Measurements from ENCODE around the gene MMP15. TPM values are rescaled to one million over a fixed set of nuclear protein-coding genes. Genes with fewer than 3 reads are reported as not detected.

MMP15 gene
- total and polyA plus RNA-seq, 7 experiments from 2014 or later, result 0.06 to 0.85 (median 0.47) TPM; not detected in 1

- Histone ChIP-seq H3K4me3 (ENCODE audit: low read length) (no peak overlapping the region), H3K36me3 (ENCODE audit: control insufficient read depth in 2 of 3, insufficient read depth in 3 of 3, low read length in 3 of 3) (no peaks in the 10 kb centered on the region), H3K27ac (ENCODE audit: low read depth, low read length) (no peak overlapping the region), H3K27me3 (ENCODE audit: control insufficient read depth in 2 of 2, insufficient read depth in 2 of 2, low read length in 2 of 2) (no peaks in the 10 kb centered on the region), H3K9me3 (ENCODE audit: control insufficient read depth in 2 of 3, low read length in 3 of 3) (no peaks in the 10 kb centered on the region), H3K4me1 (ENCODE audit: control insufficient read depth in 2 of 2, insufficient read depth in 2 of 2, low read length in 2 of 2) (peaks cover 6% of the 10 kb centered on the region in 2 donors)
- Mint-ChIP-seq H3K4me1 (peaks cover 2 to 21% (median 8%) of the 10 kb centered on the region in 7 donors), H3K4me3 (no peak overlapping the region), H3K27me3 (peaks cover 0 to 18% (median 0%) of the 10 kb centered on the region in 5 donors), H3K9me3 (no peaks in the 10 kb centered on the region), H3K36me3 (no peaks in the 10 kb centered on the region), H3K27ac (no peak overlapping the region)
- no peak for ATAC-seq
- ChIA-PET POLR2A (no interaction called here), CTCF (no interaction called here)
- no peak for DNase-seq
- intact Hi-C loops (cut with micrococcal nuclease), result no loop called here
Measured at GRCh38 chr16:57982385-57982784, 43.2 kb upstream of the MMP15 start.

- Histone ChIP-seq H3K4me1 (ENCODE audit: control insufficient read depth in 2 of 2, insufficient read depth in 2 of 2, low read length in 2 of 2) (peaks cover 6% of the 10 kb centered on the region in 2 donors), H3K36me3 (ENCODE audit: control insufficient read depth in 2 of 3, insufficient read depth in 3 of 3, low read length in 3 of 3) (no peaks in the 10 kb centered on the region), H3K9me3 (ENCODE audit: control insufficient read depth in 2 of 3, low read length in 3 of 3) (no peaks in the 10 kb centered on the region), H3K27me3 (ENCODE audit: control insufficient read depth in 2 of 2, insufficient read depth in 2 of 2, low read length in 2 of 2) (no peaks in the 10 kb centered on the region), H3K27ac (ENCODE audit: low read depth, low read length) (peak overlapping the region; percentile 64), H3K4me3 (ENCODE audit: low read length) (peak overlapping the region; percentile 63)
- DNase-seq (peak; percentile 75 to 93 (median 90)), ATAC-seq (peak; percentile 99)
- intact Hi-C loops (cut with micrococcal nuclease), result loop anchor here (1.0 to 5.0 kb wide), 9 partner anchors 16 to 1052 kb away; partner anchors contain the start of genes KATNB1 (in 2 of the 2), CFAP20 (in 1 of the 2), HERPUD1 (in 1 of the 2) and MMP15 (in 1 of the 2)
- Mint-ChIP-seq H3K27ac (peak overlapping the region; percentile 37 to 93 (median 72)), H3K36me3 (no peaks in the 10 kb centered on the region), H3K27me3 (peaks cover 0 to 21% (median 0%) of the 10 kb centered on the region in 5 donors), H3K4me3 (peak overlapping the region; percentile 84 to 94 (median 91)), H3K9me3 (no peaks in the 10 kb centered on the region), H3K4me1 (peaks cover 2 to 21% (median 8%) of the 10 kb centered on the region in 7 donors)
- ChIA-PET POLR2A (interaction anchor here (0.7 to 3.3 kb wide), 2 partner anchors 16 to 715 kb away, joined by 3 to 15 read pairs; partner anchors contain the start of genes USB1 and ZNF319), CTCF (interaction anchor here (0.7 kb wide), 1 partner anchor 567 kb away, joined by 3 read pairs; no protein-coding TSS in a partner anchor)
Measured at GRCh38 chr16:57984443-57985203, 40.9 kb upstream of the MMP15 start.

DNA sequence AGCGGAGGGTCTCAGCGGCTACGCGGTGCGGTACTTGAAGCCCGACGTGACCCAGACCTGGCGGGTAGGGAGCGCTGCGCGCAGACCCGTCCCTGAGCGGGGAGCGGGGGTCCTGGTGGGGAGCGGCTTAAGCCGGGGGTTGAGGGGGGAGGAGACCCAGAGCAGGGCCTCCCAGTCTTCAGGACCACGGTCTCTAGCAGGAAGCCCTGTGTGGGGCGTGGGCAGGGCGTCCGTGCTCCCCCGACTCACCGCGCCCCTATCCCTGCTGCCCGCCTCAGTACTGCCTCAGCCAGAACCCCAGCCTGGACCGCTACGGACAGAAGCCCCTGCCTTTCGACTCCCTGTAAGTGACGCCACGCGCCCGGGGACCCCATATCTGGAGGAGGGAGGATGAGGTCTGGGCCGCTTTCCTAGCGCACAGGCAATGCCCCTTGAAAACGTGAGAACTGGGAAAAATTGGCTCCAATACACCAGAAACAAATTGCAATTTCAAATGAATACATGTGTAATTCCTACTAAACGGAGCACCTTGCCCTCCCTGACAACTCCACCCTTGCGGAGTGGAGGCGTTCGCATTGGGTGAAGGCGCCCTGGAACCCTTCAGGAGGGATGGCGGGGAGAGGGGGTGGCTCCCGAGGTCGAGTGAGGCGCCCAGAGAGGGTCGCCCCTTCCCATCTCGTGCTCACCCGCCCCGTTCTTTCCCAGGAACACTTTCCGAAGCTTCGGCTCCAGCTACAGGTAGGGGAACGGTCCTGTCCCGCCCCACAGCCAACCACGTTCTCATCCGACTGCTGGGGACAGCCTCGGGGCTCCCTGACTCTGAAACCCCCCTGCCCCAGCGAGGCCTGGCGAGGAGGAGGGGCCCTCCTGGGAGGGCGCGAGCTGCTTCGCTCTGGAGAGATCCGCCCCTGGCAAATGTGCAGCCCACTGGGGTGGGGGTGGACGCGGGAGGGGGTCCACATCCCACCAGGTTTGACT, 40.1 kb upstream of the MMP15 start:
- intact Hi-C loops (cut with micrococcal nuclease), result loop anchor here (1.0 to 5.0 kb wide), 9 partner anchors 15 to 1053 kb away; partner anchors contain the start of genes KATNB1 (in 2 of the 2), CFAP20 (in 1 of the 2), HERPUD1 (in 1 of the 2) and MMP15 (in 1 of the 2)
- DNase-seq (no peak), ATAC-seq (peak; percentile 58)
- peak overlapping the region; percentile 64 for H3K27ac ChIP-seq (ENCODE audit: low read depth, low read length)
- CTCF ChIA-PET, result no interaction called here
- peaks cover 0 to 21% (median 0%) of the 10 kb centered on the region in 5 donors for H3K27me3 Mint-ChIP-seq
- no peaks in the 10 kb centered on the region for H3K36me3 Mint-ChIP-seq
- H3K27me3 ChIP-seq (ENCODE audit: control insufficient read depth in 2 of 2, insufficient read depth in 2 of 2, low read length in 2 of 2), result no peaks in the 10 kb centered on the region
- H3K4me3 Mint-ChIP-seq, result peak overlapping the region; percentile 84 to 94 (median 91)
- peaks cover 2 to 21% (median 9%) of the 10 kb centered on the region in 7 donors for H3K4me1 Mint-ChIP-seq
- POLR2A ChIA-PET, result interaction anchor here (0.7 to 3.3 kb wide), 2 partner anchors 15 to 714 kb away, joined by 3 to 15 read pairs; partner anchors contain the start of genes USB1 and ZNF319
- peak overlapping the region; percentile 63 for H3K4me3 ChIP-seq (ENCODE audit: low read length)
- H3K9me3 ChIP-seq (ENCODE audit: control insufficient read depth in 2 of 3, low read length in 3 of 3), result no peaks in the 10 kb centered on the region
- H3K9me3 Mint-ChIP-seq, result no peaks in the 10 kb centered on the region
- H3K36me3 ChIP-seq (ENCODE audit: control insufficient read depth in 2 of 3, insufficient read depth in 3 of 3, low read length in 3 of 3), result no peaks in the 10 kb centered on the region
- H3K4me1 ChIP-seq (ENCODE audit: control insufficient read depth in 2 of 2, insufficient read depth in 2 of 2, low read length in 2 of 2), result peaks cover 6% of the 10 kb centered on the region in 2 donors
- peak overlapping the region; percentile 37 to 93 (median 72) for H3K27ac Mint-ChIP-seq

GRCh38 chr16:57986196-57986595, 39.4 kb upstream of the MMP15 start:
- CTCF ChIA-PET, result no interaction called here
- Histone ChIP-seq H3K9me3 (ENCODE audit: control insufficient read depth in 2 of 3, low read length in 3 of 3) (no peaks in the 10 kb centered on the region), H3K27me3 (ENCODE audit: control insufficient read depth in 2 of 2, insufficient read depth in 2 of 2, low read length in 2 of 2) (no peaks in the 10 kb centered on the region), H3K27ac (ENCODE audit: low read depth, low read length) (peak overlapping the region; percentile 64), H3K36me3 (ENCODE audit: control insufficient read depth in 2 of 3, insufficient read depth in 3 of 3, low read length in 3 of 3) (no peaks in the 10 kb centered on the region), H3K4me3 (ENCODE audit: low read length) (no peak overlapping the region), H3K4me1 (ENCODE audit: control insufficient read depth in 2 of 2, insufficient read depth in 2 of 2, low read length in 2 of 2) (peaks cover 6% of the 10 kb centered on the region in 2 donors)
- H3K4me1 Mint-ChIP-seq, result peaks cover 2 to 21% (median 13%) of the 10 kb centered on the region in 7 donors
- peaks cover 0 to 21% (median 0%) of the 10 kb centered on the region in 5 donors for H3K27me3 Mint-ChIP-seq
- DNase-seq (no peak), ATAC-seq (no peak)
- no peaks in the 10 kb centered on the region for H3K9me3 Mint-ChIP-seq
- peak overlapping the region; percentile 44 to 94 (median 63) for H3K4me3 Mint-ChIP-seq
- POLR2A ChIA-PET, result interaction anchor here (3.3 kb wide), 1 partner anchor 14 kb away, joined by 15 read pairs; the partner anchor contains the start of genes USB1 and ZNF319
- H3K36me3 Mint-ChIP-seq, result no peaks in the 10 kb centered on the region
- intact Hi-C loops (cut with micrococcal nuclease), result loop anchor here (5.0 kb wide), 3 partner anchors 229 to 1054 kb away; partner anchors contain the start of gene HERPUD1 (in 1 of the 2)
- peak overlapping the region in 5 of 9 donors; percentile 32 to 79 (median 72) for H3K27ac Mint-ChIP-seq

- H3K36me3 Mint-ChIP-seq, result no peaks in the 10 kb centered on the region
- ChIA-PET POLR2A (interaction anchor here (1.3 to 3.3 kb wide), 2 partner anchors 13 kb away, joined by 3 to 15 read pairs; partner anchors contain the start of genes USB1 and ZNF319), CTCF (no interaction called here)
- H3K27me3 Mint-ChIP-seq, result peaks cover 0 to 16% (median 0%) of the 10 kb centered on the region in 5 donors
- peak overlapping the region in 3 of 9 donors; percentile 6 to 65 (median 15) for H3K27ac Mint-ChIP-seq
- ATAC-seq (no peak), DNase-seq (no peak)
- H3K4me1 ChIP-seq (ENCODE audit: control insufficient read depth in 2 of 2, insufficient read depth in 2 of 2, low read length in 2 of 2), result peaks cover 6% of the 10 kb centered on the region in 2 donors
- no peaks in the 10 kb centered on the region for H3K9me3 ChIP-seq (ENCODE audit: control insufficient read depth in 2 of 3, low read length in 3 of 3)
- no peaks in the 10 kb centered on the region for H3K9me3 Mint-ChIP-seq
- no peak overlapping the region for H3K27ac ChIP-seq (ENCODE audit: low read depth, low read length)
- no peaks in the 10 kb centered on the region for H3K36me3 ChIP-seq (ENCODE audit: control insufficient read depth in 2 of 3, insufficient read depth in 3 of 3, low read length in 3 of 3)
- H3K4me1 Mint-ChIP-seq, result peaks cover 2 to 21% (median 15%) of the 10 kb centered on the region in 7 donors
- no peak overlapping the region for H3K4me3 ChIP-seq (ENCODE audit: low read length)
- H3K4me3 Mint-ChIP-seq, result peak overlapping the region in 1 of 10 donors; percentile 35
- intact Hi-C loops (cut with micrococcal nuclease), result loop anchor here (5.0 kb wide), 3 partner anchors 230 to 1055 kb away; partner anchors contain the start of gene HERPUD1 (in 1 of the 2)
- no peaks in the 10 kb centered on the region for H3K27me3 ChIP-seq (ENCODE audit: control insufficient read depth in 2 of 2, insufficient read depth in 2 of 2, low read length in 2 of 2)
Measured at GRCh38 chr16:57987441-57988177, 37.9 kb upstream of the MMP15 start.

Measured in naive thymus-derived CD4-positive, alpha-beta T cell (primary cell).